ENCODE data around the gene SRRT. TPM values are rescaled to one million over a fixed set of nuclear protein-coding genes. Genes with fewer than 3 reads are reported as not detected.

SRRT gene
- total and polyA plus RNA-seq, 10 of the 15 experiments (the other 5 are each of a cell fraction or from before 2014, with no cell fraction given): 11.1 to 254 (median 111) TPM

DNA sequence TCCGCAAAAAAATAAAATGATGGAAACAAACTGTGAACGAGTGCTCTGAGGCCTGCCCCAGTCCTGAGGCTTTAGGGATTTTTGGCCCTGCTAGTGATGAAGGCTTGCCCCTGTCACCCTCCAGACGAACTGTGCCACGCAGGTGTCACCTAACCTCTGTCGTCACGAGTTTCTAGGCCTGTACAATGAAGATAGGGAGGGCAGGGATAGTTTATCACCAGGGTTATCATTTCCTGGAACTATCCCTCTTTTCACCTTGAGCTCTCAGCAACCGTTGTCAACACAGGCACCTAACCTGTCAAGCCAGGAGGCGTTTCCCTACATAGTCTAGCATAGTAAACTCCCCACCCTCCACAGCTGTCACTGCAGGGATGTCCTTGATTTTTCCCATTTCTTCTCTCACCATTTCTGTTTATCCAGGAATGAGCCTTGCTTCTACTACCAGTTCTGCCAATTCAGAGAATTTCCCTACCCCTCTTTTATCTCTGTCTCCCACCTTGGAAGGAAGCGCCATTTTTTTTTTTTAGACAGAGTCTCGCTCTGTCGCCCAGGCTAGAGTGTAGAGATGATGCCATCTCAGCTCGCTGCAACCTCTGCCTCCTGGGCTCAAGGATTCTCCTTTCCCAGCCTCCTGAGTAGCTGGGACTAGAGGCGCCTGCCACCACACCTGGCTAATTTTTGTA is 23.0 kb downstream of the SRRT start:
- ChIA-PET SMC1A (ENCODE audit: uncharacterized antibody, unreplicated experiment) (interaction anchor here (0.6 to 2.9 kb wide), 3 partner anchors 161 to 1082 kb away, joined by 3 to 12 read pairs (median 3); no protein-coding TSS in a partner anchor), POLR2A (no interaction called here), RAD21 (ENCODE audit: unreplicated experiment) (interaction anchor here (1.5 kb wide), 1 partner anchor 161 kb away, joined by 4 read pairs; no protein-coding TSS in a partner anchor), CTCF (interaction anchor here (0.6 to 5.5 kb wide), 8 partner anchors 12 to 241 kb away, joined by 3 to 40 read pairs (median 4); no protein-coding TSS in a partner anchor)
- H3K9me3 ChIP-seq (replicated peaks; ENCODE audit: control insufficient read depth, insufficient read depth, low read length): no peaks in the 10 kb centered on the region
- FAIRE-seq (no peak), DNase-seq (ENCODE audit: low read depth, low spot score) (no peak), ATAC-seq (no peak)
- intact Hi-C loops (cut with micrococcal nuclease; ENCODE audit: unreplicated experiment): loop anchor here (1.0 kb wide), 1 partner anchor 161 kb away; no protein-coding TSS in a partner anchor
- BruUV-seq (replicated peaks): no TSS peak
- in situ Hi-C loops (cut with MboI): no loop called here
- peaks cover 6 to 7% of the 10 kb centered on the region in 2 experiments for H3K27me3 ChIP-seq (replicated peaks in 1 of 2; ENCODE audit: control insufficient read depth in 2 of 2, insufficient read depth in 2 of 2, low read length in 1 of 2)
- peaks cover 7% of the 10 kb centered on the region for H3K4me1 ChIP-seq (ENCODE audit: control insufficient read depth, insufficient read depth, low read length)
- H4K20me1 ChIP-seq (ENCODE audit: control insufficient read depth, insufficient read depth): no peaks in the 10 kb centered on the region
- no peak overlapping the region for H3K27ac ChIP-seq (ENCODE audit: control insufficient read depth, insufficient read depth)
- no peak for TF ChIP-seq RFX5 (IDR thresholded peaks at IDR 0.05; ENCODE audit: low read depth, low read length)
- TF ChIP-seq POLR2A (IDR thresholded peaks at IDR 0.05; ENCODE audit: low read depth, low read length): no peak
- no peak for TF ChIP-seq CHD4 (IDR thresholded peaks at IDR 0.05)
- no peak for TF ChIP-seq ATF7 (IDR thresholded peaks at IDR 0.05; ENCODE audit: low read depth)
- no peak for TF ChIP-seq RCOR1 (conservative IDR thresholded peaks at IDR 0.05; ENCODE audit: low read depth, low read length)
- no peak for TF ChIP-seq CEBPB (IDR thresholded peaks at IDR 0.05; ENCODE audit: borderline replicate concordance in 1 of 2, low read depth in 2 of 2, low read length in 2 of 2)
- TF ChIP-seq, protein P1, sequence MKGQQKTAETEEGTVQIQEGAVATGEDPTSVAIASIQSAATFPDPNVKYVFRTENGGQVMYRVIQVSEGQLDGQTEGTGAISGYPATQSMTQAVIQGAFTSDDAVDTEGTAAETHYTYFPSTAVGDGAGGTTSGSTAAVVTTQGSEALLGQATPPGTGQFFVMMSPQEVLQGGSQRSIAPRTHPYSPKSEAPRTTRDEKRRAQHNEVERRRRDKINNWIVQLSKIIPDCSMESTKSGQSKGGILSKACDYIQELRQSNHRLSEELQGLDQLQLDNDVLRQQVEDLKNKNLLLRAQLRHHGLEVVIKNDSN (IDR thresholded peaks at IDR 0.05; ENCODE audit: borderline replicate concordance, extremely low read length, insufficient read depth, low read depth, low read length): no peak
- TF ChIP-seq LARP7 (IDR thresholded peaks at IDR 0.05): no peak
- TF ChIP-seq HDAC2 (IDR thresholded peaks at IDR 0.05): no peak
- TF ChIP-seq NBN (IDR thresholded peaks at IDR 0.05): no peak
- TF ChIP-seq RUNX3 (IDR thresholded peaks at IDR 0.05; ENCODE audit: low read length): no peak
- no peak for TF ChIP-seq TARDBP (IDR thresholded peaks at IDR 0.05; ENCODE audit: borderline replicate concordance)
- TF ChIP-seq, protein P2, sequence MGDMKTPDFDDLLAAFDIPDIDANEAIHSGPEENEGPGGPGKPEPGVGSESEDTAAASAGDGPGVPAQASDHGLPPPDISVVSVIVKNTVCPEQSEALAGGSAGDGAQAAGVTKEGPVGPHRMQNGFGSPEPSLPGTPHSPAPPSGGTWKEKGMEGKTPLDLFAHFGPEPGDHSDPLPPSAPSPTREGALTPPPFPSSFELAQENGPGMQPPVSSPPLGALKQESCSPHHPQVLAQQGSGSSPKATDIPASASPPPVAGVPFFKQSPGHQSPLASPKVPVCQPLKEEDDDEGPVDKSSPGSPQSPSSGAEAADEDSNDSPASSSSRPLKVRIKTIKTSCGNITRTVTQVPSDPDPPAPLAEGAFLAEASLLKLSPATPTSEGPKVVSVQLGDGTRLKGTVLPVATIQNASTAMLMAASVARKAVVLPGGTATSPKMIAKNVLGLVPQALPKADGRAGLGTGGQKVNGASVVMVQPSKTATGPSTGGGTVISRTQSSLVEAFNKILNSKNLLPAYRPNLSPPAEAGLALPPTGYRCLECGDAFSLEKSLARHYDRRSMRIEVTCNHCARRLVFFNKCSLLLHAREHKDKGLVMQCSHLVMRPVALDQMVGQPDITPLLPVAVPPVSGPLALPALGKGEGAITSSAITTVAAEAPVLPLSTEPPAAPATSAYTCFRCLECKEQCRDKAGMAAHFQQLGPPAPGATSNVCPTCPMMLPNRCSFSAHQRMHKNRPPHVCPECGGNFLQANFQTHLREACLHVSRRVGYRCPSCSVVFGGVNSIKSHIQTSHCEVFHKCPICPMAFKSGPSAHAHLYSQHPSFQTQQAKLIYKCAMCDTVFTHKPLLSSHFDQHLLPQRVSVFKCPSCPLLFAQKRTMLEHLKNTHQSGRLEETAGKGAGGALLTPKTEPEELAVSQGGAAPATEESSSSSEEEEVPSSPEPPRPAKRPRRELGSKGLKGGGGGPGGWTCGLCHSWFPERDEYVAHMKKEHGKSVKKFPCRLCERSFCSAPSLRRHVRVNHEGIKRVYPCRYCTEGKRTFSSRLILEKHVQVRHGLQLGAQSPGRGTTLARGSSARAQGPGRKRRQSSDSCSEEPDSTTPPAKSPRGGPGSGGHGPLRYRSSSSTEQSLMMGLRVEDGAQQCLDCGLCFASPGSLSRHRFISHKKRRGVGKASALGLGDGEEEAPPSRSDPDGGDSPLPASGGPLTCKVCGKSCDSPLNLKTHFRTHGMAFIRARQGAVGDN (IDR thresholded peaks at IDR 0.05): no peak
- no peak overlapping the region for H3K4me2 ChIP-seq (ENCODE audit: control insufficient read depth, insufficient read depth)
- no peaks in the 10 kb centered on the region for H3K36me3 ChIP-seq (ENCODE audit: control insufficient read depth in 2 of 2, insufficient read depth in 2 of 2, low read length in 1 of 2)
- H3K9ac ChIP-seq (ENCODE audit: control insufficient read depth, insufficient read depth, low read length): no peak overlapping the region
- H2AFZ ChIP-seq (ENCODE audit: control insufficient read depth, low read depth, low read length): no peak overlapping the region
- no peaks in the 10 kb centered on the region for H3K79me2 ChIP-seq (ENCODE audit: control insufficient read depth, insufficient read depth, low read length)
- no peak overlapping the region for H3K4me3 ChIP-seq
- WGBS (ENCODE audit: insufficient coverage, insufficient replicate concordance, low lambda C conversion rate, missing lambda C conversion rate): 34% methylated on average over 13 of the region's 13 CpGs
